OCI-LY7 (cell line): Measurements from ENCODE around the gene NXPH1.

ENCODE experiments used
- CTCF ChIP-seq: fragments of 200-600 bp; sonication (generic); conservative IDR thresholded peaks from 2 replicates; pipeline ENCODE4 v1.5.1; 2014; ENCODE audit warnings: mild to moderate bottlenecking, antibody characterized with exemption, low read length, moderate library complexity, mixed read lengths
- EZH2phosphoT487 ChIP-seq: fragments of 200-600 bp; sonication (generic); IDR thresholded peaks from 2 replicates; pipeline ENCODE4 v1.6.1; 2018; ENCODE audit warnings: low read depth, borderline replicate concordance, mild to moderate bottlenecking, mixed run types, antibody characterized with exemption, low read length, moderate library complexity, mixed read lengths

- no peak for TF ChIP-seq CTCF
- TF ChIP-seq EZH2phosphoT487 = no peak
Measured at GRCh38 chr7:8549046-8549445, 115.6 kb downstream of the NXPH1 start.
